Effector memory CD4-positive, alpha-beta T cell (primary cell): ENCODE results near the gene SUGCT.

Experiments used
- DNase-seq, 3 donors: peaks; one replicate each; pipeline ENCODE4 v3.0.0-alpha.2; 2020
- H3K27ac ChIP-seq: 2 replicates; pipeline ENCODE4 v1.7.0; 2013; ENCODE audit warnings: mild to moderate bottlenecking, low read length, moderate library complexity; ENCODE audit not compliant: insufficient read depth, poor library complexity, severe bottlenecking
- H3K27me3 ChIP-seq: replicated peaks from 2 replicates; pipeline ENCODE4 v1.7.0; 2013; ENCODE audit warnings: mild to moderate bottlenecking, low read length; ENCODE audit not compliant: insufficient read depth, control insufficient read depth, poor library complexity, severe bottlenecking
- H3K36me3 ChIP-seq: 2 replicates; pipeline ENCODE4 v1.7.0; 2013; ENCODE audit warnings: mild to moderate bottlenecking, low read length, moderate library complexity; ENCODE audit not compliant: control insufficient read depth, insufficient read depth
- H3K4me1 ChIP-seq: 2 replicates; pipeline ENCODE4 v1.7.0; 2013; ENCODE audit warnings: low read length, mild to moderate bottlenecking; ENCODE audit not compliant: control insufficient read depth, insufficient read depth, poor library complexity, severe bottlenecking
- H3K4me3 ChIP-seq: 2 replicates; pipeline ENCODE4 v1.7.0; 2013; ENCODE audit warnings: low read length, low read depth, mild to moderate bottlenecking; ENCODE audit not compliant: insufficient read depth, poor library complexity, severe bottlenecking
- H3K9me3 ChIP-seq: 2 replicates; pipeline ENCODE4 v1.7.0; 2013; ENCODE audit warnings: mild to moderate bottlenecking, low read length, moderate library complexity; ENCODE audit not compliant: control insufficient read depth

The SUGCT gene

DNA sequence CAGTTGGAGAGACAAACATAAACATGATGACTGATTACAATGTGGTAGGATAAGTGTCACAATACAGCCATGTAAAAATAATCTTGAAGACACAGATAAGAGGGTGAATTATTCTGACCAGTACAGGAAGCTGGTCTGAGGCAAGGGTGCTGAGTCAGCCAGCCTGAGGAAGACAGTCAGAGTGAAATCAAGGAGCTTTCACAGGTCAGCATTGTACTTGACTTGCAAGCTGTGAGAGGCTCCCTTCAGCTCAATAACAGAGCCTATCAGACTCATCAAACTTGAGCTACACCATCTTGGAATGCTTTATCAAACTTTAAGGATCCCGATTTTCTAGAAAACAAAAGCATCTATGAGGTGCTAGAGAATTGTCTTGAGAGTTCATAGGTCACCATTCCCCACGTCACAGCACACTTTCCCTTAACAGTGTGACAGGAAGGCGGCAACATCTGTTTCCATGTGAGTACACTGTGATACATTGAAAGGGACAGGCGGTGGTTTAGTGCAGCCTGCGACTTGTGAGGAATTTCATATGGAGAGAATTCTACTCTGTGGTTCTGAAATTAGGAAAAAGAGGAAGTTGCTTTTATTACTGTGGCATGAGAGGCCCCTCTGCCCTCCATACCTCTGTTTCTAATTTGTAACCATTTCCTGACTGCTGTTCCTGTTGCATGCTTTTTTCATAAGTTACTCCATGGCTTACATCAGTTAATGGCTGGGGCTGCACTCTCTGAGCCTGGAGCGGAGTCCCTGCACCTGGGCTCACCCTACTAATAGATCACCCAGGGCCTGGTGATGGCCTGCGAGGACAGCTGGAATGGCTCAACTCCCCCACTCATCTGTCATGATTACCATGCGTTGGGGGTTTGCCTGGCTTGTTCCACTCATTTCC, 417.1 kb downstream of the SUGCT start:
- no peak for DNase-seq
- Histone ChIP-seq H3K27ac (no peak overlapping the region), H3K9me3 (no peaks in the 10 kb centered on the region), H3K4me3 (no peak overlapping the region), H3K36me3 (no peaks in the 10 kb centered on the region), H3K27me3 (no peaks in the 10 kb centered on the region), H3K4me1 (no peaks in the 10 kb centered on the region)

DNA sequence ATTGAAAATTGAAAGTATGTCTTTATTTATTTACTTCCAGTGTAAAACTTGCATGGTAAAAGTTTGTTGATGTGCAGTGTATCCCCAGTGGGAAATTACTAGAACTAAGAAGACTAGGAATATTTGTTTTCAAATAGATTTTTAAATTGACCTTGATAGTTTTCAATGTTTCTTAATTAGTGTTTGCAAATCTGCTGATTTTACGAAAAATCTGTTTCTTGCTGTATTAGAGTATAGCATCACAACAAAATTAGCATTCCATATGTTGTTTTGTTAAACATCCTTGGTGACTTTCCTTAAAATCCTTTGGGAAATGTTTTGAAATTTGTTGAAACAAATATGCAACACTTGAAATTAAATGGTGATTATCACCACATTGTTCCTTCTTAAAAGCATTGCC, 425.9 kb downstream of the SUGCT start:
- no peak overlapping the region for H3K27ac ChIP-seq
- no peaks in the 10 kb centered on the region for H3K4me1 ChIP-seq
- no peak for DNase-seq
- H3K4me3 ChIP-seq = no peak overlapping the region
- H3K36me3 ChIP-seq = no peaks in the 10 kb centered on the region
- no peaks in the 10 kb centered on the region for H3K9me3 ChIP-seq
- no peaks in the 10 kb centered on the region for H3K27me3 ChIP-seq

DNA sequence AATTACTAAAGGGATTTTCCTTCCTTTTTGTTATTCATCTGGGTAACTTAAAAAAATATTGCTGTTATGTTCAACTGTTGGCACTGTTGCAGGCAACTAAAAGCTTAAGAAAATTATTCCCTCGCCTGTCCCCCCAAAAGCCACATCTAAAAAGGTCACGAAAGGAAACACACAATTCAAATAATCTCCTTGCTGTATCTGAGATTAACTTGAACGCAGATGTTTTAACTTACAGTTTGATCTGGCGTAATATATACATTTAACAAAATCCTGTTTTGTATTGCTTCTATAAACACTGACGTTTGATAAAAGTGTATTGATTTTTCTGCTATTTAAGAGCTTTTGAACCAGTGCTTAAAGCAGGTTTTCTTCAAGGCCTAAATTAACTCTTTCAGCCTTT, 432.1 kb downstream of the SUGCT start:
- H3K27me3 ChIP-seq = no peaks in the 10 kb centered on the region
- no peak for DNase-seq
- H3K4me1 ChIP-seq = no peaks in the 10 kb centered on the region
- H3K27ac ChIP-seq = no peak overlapping the region
- no peaks in the 10 kb centered on the region for H3K36me3 ChIP-seq
- H3K4me3 ChIP-seq = no peak overlapping the region
- no peaks in the 10 kb centered on the region for H3K9me3 ChIP-seq

DNA sequence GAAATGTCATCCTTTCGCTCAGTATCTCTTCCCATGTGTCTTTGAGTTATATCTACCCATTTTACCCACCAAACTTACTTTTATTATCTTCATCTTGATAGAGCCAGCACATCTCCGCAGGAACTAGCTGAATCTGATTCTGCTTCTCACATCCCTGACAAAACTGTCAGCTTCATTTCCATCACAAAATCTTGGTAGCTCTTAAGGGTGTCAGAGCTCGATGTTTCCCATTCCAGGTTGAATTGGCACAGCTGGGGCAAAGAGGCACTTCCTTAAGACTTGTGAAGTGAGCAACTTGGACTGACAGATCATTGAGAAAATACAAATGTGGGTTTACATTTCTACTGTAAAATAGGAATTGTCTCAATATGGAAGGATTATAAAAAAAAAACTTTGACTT, 434.5 kb downstream of the SUGCT start:
- Histone ChIP-seq H3K9me3 (no peaks in the 10 kb centered on the region), H3K4me3 (no peak overlapping the region), H3K27ac (no peak overlapping the region), H3K36me3 (no peaks in the 10 kb centered on the region), H3K27me3 (no peaks in the 10 kb centered on the region), H3K4me1 (no peaks in the 10 kb centered on the region)
- no peak for DNase-seq

DNA sequence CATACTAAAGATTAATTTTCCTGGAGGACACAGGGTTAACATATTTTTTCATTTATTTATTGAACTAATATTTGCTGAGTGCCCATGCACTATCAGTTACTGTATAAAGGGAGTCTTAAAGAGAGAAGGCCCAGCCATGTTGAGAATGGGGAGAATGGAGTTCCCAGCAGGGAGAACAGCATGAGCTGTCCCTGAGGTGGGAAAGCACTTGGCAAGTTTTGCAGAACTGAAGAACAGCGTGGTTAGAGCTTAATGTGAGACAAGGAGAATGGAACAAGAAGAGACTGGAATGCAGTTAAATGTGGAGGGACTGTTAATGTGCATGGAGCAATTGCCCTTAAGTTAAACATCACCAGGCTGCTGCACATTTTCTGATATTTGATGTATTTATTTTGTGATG, 435.4 kb downstream of the SUGCT start:
- no peaks in the 10 kb centered on the region for H3K36me3 ChIP-seq
- H3K4me1 ChIP-seq = no peaks in the 10 kb centered on the region
- H3K4me3 ChIP-seq = no peak overlapping the region
- no peaks in the 10 kb centered on the region for H3K27me3 ChIP-seq
- no peak overlapping the region for H3K27ac ChIP-seq
- DNase-seq = no peak
- no peaks in the 10 kb centered on the region for H3K9me3 ChIP-seq

GRCh38 chr7:40571796-40572195, 437.0 kb downstream of the SUGCT start:
- H3K27ac ChIP-seq = no peak overlapping the region
- no peaks in the 10 kb centered on the region for H3K4me1 ChIP-seq
- DNase-seq = no peak
- H3K9me3 ChIP-seq = no peaks in the 10 kb centered on the region
- no peaks in the 10 kb centered on the region for H3K36me3 ChIP-seq
- H3K27me3 ChIP-seq = no peaks in the 10 kb centered on the region
- H3K4me3 ChIP-seq = no peak overlapping the region

DNA sequence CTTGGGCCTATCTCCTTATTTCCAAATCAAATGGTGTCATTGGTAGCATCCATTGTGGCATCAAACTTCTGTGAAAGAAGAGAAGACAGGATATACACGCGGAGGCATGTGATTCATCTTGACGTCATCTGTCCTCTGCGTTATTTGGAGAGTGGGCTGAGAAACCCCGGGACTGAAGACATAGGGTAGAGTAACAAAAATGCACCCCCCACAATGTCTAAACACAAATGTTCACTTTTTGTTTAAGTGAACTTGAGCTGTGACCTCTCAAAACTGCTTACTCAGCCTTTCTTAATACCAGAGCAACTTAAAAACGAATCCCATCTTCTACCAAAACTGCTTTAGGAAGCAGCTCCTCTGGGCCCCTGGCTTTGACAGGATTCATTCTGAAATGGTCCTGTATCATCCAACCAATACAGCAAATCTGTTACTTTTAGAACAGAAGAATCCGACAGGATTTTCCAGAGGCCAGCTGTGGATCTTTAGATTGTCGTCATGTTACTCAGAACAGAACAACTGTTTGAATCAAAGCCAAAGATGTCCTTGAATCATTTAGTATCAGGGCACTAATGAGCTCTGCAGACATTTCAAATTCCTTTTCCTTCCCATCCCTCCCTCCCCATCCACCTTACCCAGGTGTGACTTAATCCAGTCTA, 438.1 kb downstream of the SUGCT start:
- H3K27ac ChIP-seq = no peak overlapping the region
- no peak for DNase-seq
- H3K27me3 ChIP-seq = no peaks in the 10 kb centered on the region

DNA sequence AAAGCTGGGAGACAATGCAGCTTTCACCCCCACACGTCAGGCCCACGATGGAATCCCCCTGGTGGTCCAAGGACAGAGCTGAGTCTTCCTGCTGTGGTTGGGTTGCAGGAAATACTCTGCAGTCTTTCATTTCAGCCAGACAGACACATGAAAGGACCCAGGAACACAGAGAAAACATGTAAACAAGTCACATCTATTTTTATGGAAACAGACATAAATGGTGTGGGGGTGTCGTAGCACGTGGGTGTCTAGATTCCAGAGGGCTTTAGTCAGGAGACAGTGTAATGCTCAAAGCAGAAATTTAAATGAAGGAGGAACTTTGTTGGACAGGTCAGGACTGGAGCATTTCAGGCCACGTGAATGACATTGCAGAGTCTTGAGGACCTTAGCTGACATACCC, 444.6 kb downstream of the SUGCT start:
- H3K4me1 ChIP-seq = no peaks in the 10 kb centered on the region
- H3K27ac ChIP-seq = no peak overlapping the region
- no peak for DNase-seq
- H3K4me3 ChIP-seq = no peak overlapping the region
- H3K36me3 ChIP-seq = no peaks in the 10 kb centered on the region
- H3K27me3 ChIP-seq = no peaks in the 10 kb centered on the region
- H3K9me3 ChIP-seq = no peaks in the 10 kb centered on the region

More for the DNA sequence above, 438.1 kb downstream of the SUGCT start:
- Histone ChIP-seq H3K36me3 (no peaks in the 10 kb centered on the region), H3K4me3 (no peak overlapping the region), H3K9me3 (no peaks in the 10 kb centered on the region), H3K4me1 (no peaks in the 10 kb centered on the region)

DNA sequence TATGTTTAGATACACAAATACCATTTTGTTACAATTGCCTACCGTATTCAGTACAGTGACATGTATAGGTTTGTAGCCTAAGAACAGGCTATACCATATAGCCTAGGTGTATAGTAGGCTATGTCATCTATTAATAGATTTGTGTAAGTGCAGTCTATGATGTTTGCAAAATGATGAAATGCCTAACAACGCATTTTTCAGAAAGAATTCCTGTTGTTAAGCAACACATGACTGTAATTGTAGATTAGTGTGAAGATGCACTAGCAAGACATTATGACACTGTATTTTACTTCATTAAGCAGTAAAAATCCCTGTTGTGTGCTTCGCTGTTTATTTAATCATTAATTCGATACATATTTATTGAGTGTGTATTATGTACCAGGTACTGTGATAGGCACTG, 446.0 kb downstream of the SUGCT start:
- H3K4me1 ChIP-seq = no peaks in the 10 kb centered on the region
- no peak overlapping the region for H3K4me3 ChIP-seq
- no peak for DNase-seq
- H3K27me3 ChIP-seq = no peaks in the 10 kb centered on the region
- no peaks in the 10 kb centered on the region for H3K36me3 ChIP-seq
- no peak overlapping the region for H3K27ac ChIP-seq
- H3K9me3 ChIP-seq = no peaks in the 10 kb centered on the region

DNA sequence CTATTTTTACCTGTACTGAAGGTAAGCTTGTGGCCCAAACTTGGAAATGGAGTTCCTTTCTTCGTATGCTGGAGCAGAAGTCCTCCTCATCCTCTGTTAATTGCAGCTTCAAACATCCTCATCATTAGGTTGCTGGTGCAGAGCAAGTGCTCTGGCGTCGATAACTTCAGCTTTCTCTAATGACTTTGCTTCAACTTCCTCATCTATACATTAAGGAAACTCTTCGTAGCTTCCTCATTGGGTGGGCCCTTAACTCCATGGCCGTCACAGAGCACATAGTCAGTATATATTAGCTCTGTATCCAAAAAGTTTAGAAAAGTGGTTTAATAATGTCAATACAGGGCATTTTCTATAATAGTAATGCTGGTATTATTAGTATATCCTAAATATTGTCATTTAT, 447.7 kb downstream of the SUGCT start:
- H3K27me3 ChIP-seq = no peaks in the 10 kb centered on the region
- no peaks in the 10 kb centered on the region for H3K36me3 ChIP-seq
- no peak overlapping the region for H3K4me3 ChIP-seq
- H3K4me1 ChIP-seq = no peaks in the 10 kb centered on the region
- no peak overlapping the region for H3K27ac ChIP-seq
- no peaks in the 10 kb centered on the region for H3K9me3 ChIP-seq
- no peak for DNase-seq
